ENCODE results near the gene CRYBG1. TPM values are rescaled to one million over a fixed set of nuclear protein-coding genes. Genes with fewer than 3 reads are reported as not detected.

CRYBG1 gene
- polyA plus RNA-seq, 2 of the 4 experiments (the other 2 are of a cell fraction), result 0.31 to 0.37 TPM

- no peak overlapping the region for H3K4me2 ChIP-seq
- H3K9me3 ChIP-seq, result no peaks in the 10 kb centered on the region
- FAIRE-seq (no peak), ATAC-seq (no peak), DNase-seq (ENCODE audit: low read depth in 1 of 2, low spot score in 1 of 2) (no peak)
- H3K27ac ChIP-seq, result no peak overlapping the region
- H3K4me3 ChIP-seq, result no peak overlapping the region
- WGBS (ENCODE audit: missing lambda C conversion rate), result 88% methylated on average over 1 of the region's 1 CpG
- ChIA-PET POLR2A (no interaction called here), CTCF (interaction anchor here (0.8 to 2.9 kb wide), 2 partner anchors 361 to 380 kb away, joined by 3 to 7 read pairs; no protein-coding TSS in a partner anchor)
- no peak for TF ChIP-seq CHD4 (IDR thresholded peaks at IDR 0.05; ENCODE audit: borderline replicate concordance)
- no peak for TF ChIP-seq CTCF (IDR thresholded peaks at IDR 0.05)
- no peak for TF ChIP-seq EHF (CRISPR knock-in tag; IDR thresholded peaks at IDR 0.05)
- TF ChIP-seq SMC3 (IDR thresholded peaks at IDR 0.05), result no peak
- no peak for TF ChIP-seq SREBF2 (IDR thresholded peaks at IDR 0.05)
- H3K4me1 ChIP-seq, result no peaks in the 10 kb centered on the region
These were observed 257.3 kb downstream of the CRYBG1 start for GRCh38 chr6:106617857-106618256.

GRCh38 chr6:106618324-106618723, 257.8 kb downstream of the CRYBG1 start:
- 82% methylated on average over 3 of the region's 3 CpGs for WGBS (ENCODE audit: missing lambda C conversion rate)
- FAIRE-seq (no peak), DNase-seq (ENCODE audit: low read depth in 1 of 2, low spot score in 1 of 2) (no peak), ATAC-seq (no peak)
- no peak overlapping the region for H3K4me3 ChIP-seq
- no peak overlapping the region for H3K4me2 ChIP-seq
- no peaks in the 10 kb centered on the region for H3K9me3 ChIP-seq
- no peaks in the 10 kb centered on the region for H3K4me1 ChIP-seq
- no peak for TF ChIP-seq CBX2 (IDR thresholded peaks at IDR 0.05; ENCODE audit: borderline replicate concordance, low read depth)
- no peak for TF ChIP-seq TFCP2L1 (CRISPR knock-in tag; IDR thresholded peaks at IDR 0.05)
- no peak for TF ChIP-seq ZSCAN20 (CRISPR knock-in tag; IDR thresholded peaks at IDR 0.05)
- no peak for TF ChIP-seq SMC3 (IDR thresholded peaks at IDR 0.05)
- TF ChIP-seq BHLHE40 (IDR thresholded peaks at IDR 0.05; ENCODE audit: low read depth, low read length), result no peak
- no peak for TF ChIP-seq KDM5A (IDR thresholded peaks at IDR 0.05)
- TF ChIP-seq PBX3 (IDR thresholded peaks at IDR 0.05), result no peak
- no peak for TF ChIP-seq RFX5 (IDR thresholded peaks at IDR 0.05)
- no peak for TF ChIP-seq HMGXB4 (CRISPR knock-in tag; IDR thresholded peaks at IDR 0.05; ENCODE audit: borderline replicate concordance)
- TF ChIP-seq ZNF302 (CRISPR knock-in tag; IDR thresholded peaks at IDR 0.05), result no peak
- no peak for TF ChIP-seq E2F6 (IDR thresholded peaks at IDR 0.05; ENCODE audit: borderline replicate concordance, low read depth)
- no peak for TF ChIP-seq SREBF2 (IDR thresholded peaks at IDR 0.05)
- TF ChIP-seq CEBPB (IDR thresholded peaks at IDR 0.05), result no peak
- TF ChIP-seq HDAC2 (IDR thresholded peaks at IDR 0.05), result no peak
- no peak for TF ChIP-seq GATA3 (IDR thresholded peaks at IDR 0.05; ENCODE audit: borderline replicate concordance)
- TF ChIP-seq JUN (IDR thresholded peaks at IDR 0.05), result no peak
- no peak for TF ChIP-seq CTCF (IDR thresholded peaks at IDR 0.05)
- no peak for TF ChIP-seq EHMT2 (IDR thresholded peaks at IDR 0.05; ENCODE audit: low read depth)
- POLR2A ChIA-PET, result no interaction called here
- H3K27ac ChIP-seq, result no peak overlapping the region
- CTCF ChIA-PET, result interaction anchor here (1.7 to 2.9 kb wide), 2 partner anchors 9 to 361 kb away, joined by 5 to 7 read pairs; no protein-coding TSS in a partner anchor

Data from A549 (cell line).